Activated CD4-positive, alpha-beta T cell treated with anti-CD3 and anti-CD28 coated beads for 36 hours (primary cell): ENCODE data around the gene NEO1. TPM values are rescaled to one million over a fixed set of nuclear protein-coding genes. Genes with fewer than 3 reads are reported as not detected.

ENCODE experiments used
- ATAC-seq: fragments of 200-7000 bp; cut with Tn5 transposase; one replicate; pipeline ENCODE4 v1.10.0; 2021; ENCODE audit warnings: mild to moderate bottlenecking, moderate library complexity
- CTCF ChIA-PET: fragments of 350-600 bp; sonication (Branson Sonifier 250); formaldehyde crosslinking; loops from one replicate; lab custom pipeline; 2021; ENCODE audit warnings: antibody characterized with exemption; lab: Charles Lee
- POLR2A ChIA-PET: fragments of 350-600 bp; sonication (Branson Sonifier 250); formaldehyde crosslinking; loops from one replicate; lab custom pipeline; 2021; ENCODE audit warnings: antibody characterized with exemption, inconsistent platforms; lab: Charles Lee
- DNase-seq: peaks from one replicate; pipeline ENCODE4 v3.0.0-alpha.2; 2020
- H3K27ac Mint-ChIP-seq: one replicate; pipeline ENCODE4 v1.8.0; 2021; ENCODE audit warnings: mixed read lengths
- H3K27me3 Mint-ChIP-seq: one replicate; pipeline ENCODE4 v1.8.0; 2021; ENCODE audit warnings: mixed read lengths
- H3K36me3 Mint-ChIP-seq: one replicate; pipeline ENCODE4 v1.8.0; 2021; ENCODE audit warnings: low read depth, mixed read lengths
- H3K4me1 Mint-ChIP-seq: one replicate; pipeline ENCODE4 v1.8.0; 2021; ENCODE audit warnings: mixed read lengths
- H3K4me3 Mint-ChIP-seq: one replicate; pipeline ENCODE4 v1.8.0; 2021; ENCODE audit warnings: mild to moderate bottlenecking, moderate library complexity, mixed read lengths
- H3K9me3 Mint-ChIP-seq: one replicate; pipeline ENCODE4 v1.8.0; 2021; ENCODE audit warnings: low read depth, mixed read lengths
- intact Hi-C, 2 experiments: fragments of 100-400 bp; cut with DNase I in 1 of 2; cut with micrococcal nuclease in 1 of 2; formaldehyde crosslinking; loops; one replicate each; pipeline versions ENCODE4 v1.14.2 to v1.15.1; 2022 to 2024; cut with DNase I, micrococcal nuclease
- total RNA-seq, 2 experiments: library from RNA; stranded (reverse); gene quantifications; one replicate each; pipeline ENCODE4 v1.2.3, GENCODE V29; 2021

NEO1 gene
- total RNA-seq, 2 experiments from 2014 or later = 6.6 to 8.0 TPM

DNA sequence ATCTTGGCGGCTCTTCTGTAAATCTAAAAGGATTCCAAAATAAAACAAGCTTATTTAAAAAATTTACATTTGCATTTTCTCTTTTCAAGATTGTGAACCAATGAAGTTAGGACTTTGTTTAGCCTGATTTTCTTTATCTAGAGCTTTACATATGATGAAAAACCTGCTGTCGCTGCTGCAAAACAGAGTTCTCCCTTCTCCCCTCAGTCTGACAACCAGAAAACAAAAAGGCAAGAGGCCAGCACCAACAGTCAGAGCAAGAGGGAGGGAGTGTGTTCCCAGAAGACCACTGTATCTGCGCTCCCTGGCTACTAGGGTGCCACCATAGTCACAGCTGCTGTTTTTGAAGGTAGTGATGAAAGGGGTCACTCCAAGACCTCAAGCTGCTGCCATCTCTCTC lies 33.1 kb upstream of the NEO1 start:
- ChIA-PET CTCF (no interaction called here), POLR2A (no interaction called here)
- Mint-ChIP-seq H3K27me3 (peaks cover 17% of the 10 kb centered on the region), H3K36me3 (no peaks in the 10 kb centered on the region), H3K4me1 (no peaks in the 10 kb centered on the region), H3K4me3 (no peak overlapping the region), H3K9me3 (no peaks in the 10 kb centered on the region), H3K27ac (no peak overlapping the region)
- DNase-seq (no peak), ATAC-seq (no peak)
- intact Hi-C loops = no loop called here

DNA sequence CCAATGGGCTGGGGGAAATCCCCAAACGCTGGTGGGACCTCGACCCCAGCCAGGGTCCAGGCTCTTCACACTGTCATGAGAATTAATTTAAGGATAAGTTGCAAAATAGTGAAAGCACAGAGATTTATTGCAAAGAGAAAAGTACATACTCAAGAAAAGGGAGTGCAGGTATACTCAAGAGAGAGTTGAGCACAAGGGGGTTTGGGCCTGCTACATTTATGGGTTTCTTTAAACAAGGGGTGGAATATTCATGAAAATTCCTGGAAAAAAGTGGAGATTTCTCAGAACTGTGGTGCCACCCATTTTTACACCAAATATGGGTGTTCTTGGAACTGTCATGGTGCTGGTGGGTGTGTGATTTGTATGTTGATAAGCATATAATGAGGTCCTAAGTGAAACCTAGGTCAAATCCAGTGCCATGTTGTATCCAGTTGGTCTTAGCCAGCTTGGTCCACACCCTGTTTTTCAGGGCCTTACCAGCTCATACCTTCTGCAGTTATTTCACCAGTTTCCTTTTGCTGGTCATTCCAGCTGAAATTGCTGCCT lies 32.6 kb upstream of the NEO1 start:
- POLR2A ChIA-PET = no interaction called here
- Mint-ChIP-seq H3K27ac (no peak overlapping the region), H3K36me3 (no peaks in the 10 kb centered on the region), H3K4me3 (no peak overlapping the region), H3K9me3 (no peaks in the 10 kb centered on the region), H3K4me1 (no peaks in the 10 kb centered on the region), H3K27me3 (peaks cover 17% of the 10 kb centered on the region)
- DNase-seq = no peak
- intact Hi-C loops = no loop called here
- CTCF ChIA-PET = no interaction called here
- no peak for ATAC-seq

DNA sequence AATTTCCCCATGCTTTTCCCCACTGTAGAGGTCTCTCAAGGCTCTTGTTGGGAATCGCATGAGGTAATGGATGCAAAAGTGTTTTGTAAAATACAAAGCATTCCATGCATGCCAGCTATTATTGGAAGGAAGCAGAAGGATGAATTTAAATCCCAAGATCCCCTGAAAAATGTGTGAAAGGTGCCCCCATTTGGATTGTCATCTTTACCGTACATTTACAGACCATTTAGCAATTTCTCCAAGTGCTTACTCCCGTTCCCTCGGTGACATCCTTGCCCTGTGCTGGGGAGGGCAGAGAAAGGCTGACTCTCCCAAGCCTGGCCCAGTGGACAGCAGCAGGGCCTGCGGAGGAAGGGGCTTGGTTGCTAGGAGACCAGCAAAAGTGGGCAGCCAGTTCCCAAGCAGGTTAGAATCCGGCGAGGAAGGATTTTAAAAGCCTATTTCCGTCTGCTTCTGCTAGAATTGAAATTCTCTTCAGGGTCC lies 31.1 kb upstream of the NEO1 start:
- H3K4me3 Mint-ChIP-seq = no peak overlapping the region
- ATAC-seq (no peak), DNase-seq (no peak)
- H3K9me3 Mint-ChIP-seq = no peaks in the 10 kb centered on the region
- ChIA-PET CTCF (no interaction called here), POLR2A (no interaction called here)
- no peak overlapping the region for H3K27ac Mint-ChIP-seq
- no peaks in the 10 kb centered on the region for H3K4me1 Mint-ChIP-seq
- H3K27me3 Mint-ChIP-seq = peaks cover 17% of the 10 kb centered on the region
- intact Hi-C loops = no loop called here
- no peaks in the 10 kb centered on the region for H3K36me3 Mint-ChIP-seq

DNA sequence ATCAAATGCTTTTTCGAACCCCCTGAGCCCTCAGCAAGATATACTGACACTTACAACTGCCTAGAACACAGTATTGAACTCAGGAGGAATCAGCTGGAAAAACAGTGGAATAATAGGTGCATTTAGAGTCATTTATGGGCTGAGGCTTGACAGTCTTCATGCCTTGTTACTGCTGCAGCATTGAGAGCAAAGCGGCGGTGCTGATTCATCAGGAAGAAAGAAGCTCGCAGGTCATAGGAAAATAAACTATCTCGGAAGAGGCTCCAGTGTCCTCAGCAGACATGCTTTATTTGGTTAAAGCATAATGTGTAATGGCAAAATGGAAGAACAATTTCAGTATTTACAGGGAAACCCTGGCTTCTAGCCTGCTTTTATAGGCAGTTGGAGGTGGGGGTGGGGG lies 30.1 kb upstream of the NEO1 start:
- H3K4me1 Mint-ChIP-seq = no peaks in the 10 kb centered on the region
- no peak overlapping the region for H3K27ac Mint-ChIP-seq
- H3K36me3 Mint-ChIP-seq = no peaks in the 10 kb centered on the region
- ATAC-seq = no peak
- intact Hi-C loops = no loop called here
- POLR2A ChIA-PET = no interaction called here
- peaks cover 21% of the 10 kb centered on the region for H3K27me3 Mint-ChIP-seq
- no peaks in the 10 kb centered on the region for H3K9me3 Mint-ChIP-seq
- CTCF ChIA-PET = no interaction called here
- H3K4me3 Mint-ChIP-seq = no peak overlapping the region
- no peak for DNase-seq

DNA sequence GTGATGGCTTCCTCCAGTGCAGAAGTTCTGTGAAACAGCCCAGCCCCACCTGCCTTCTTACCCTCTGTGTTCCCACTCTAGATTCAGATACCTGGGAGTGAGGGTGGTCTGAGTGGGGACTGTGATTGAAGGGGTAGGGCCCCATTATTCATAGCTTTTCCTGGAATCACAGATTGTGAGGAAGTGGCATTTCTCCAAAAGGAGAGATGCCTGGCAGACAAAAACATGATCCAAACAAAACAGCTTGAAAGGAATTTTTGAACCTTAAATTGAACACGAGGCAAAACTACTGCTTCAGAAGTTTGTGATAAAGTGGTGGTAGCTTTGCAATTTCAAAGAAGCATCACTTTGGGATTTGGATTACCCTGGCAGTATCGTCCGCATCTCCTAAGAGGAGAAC lies 29.2 kb upstream of the NEO1 start:
- H3K27ac Mint-ChIP-seq = no peak overlapping the region
- DNase-seq (no peak), ATAC-seq (no peak)
- ChIA-PET POLR2A (no interaction called here), CTCF (no interaction called here)
- no peaks in the 10 kb centered on the region for H3K4me1 Mint-ChIP-seq
- intact Hi-C loops = no loop called here
- H3K27me3 Mint-ChIP-seq = peaks cover 29% of the 10 kb centered on the region
- no peaks in the 10 kb centered on the region for H3K9me3 Mint-ChIP-seq
- no peaks in the 10 kb centered on the region for H3K36me3 Mint-ChIP-seq
- no peak overlapping the region for H3K4me3 Mint-ChIP-seq

DNA sequence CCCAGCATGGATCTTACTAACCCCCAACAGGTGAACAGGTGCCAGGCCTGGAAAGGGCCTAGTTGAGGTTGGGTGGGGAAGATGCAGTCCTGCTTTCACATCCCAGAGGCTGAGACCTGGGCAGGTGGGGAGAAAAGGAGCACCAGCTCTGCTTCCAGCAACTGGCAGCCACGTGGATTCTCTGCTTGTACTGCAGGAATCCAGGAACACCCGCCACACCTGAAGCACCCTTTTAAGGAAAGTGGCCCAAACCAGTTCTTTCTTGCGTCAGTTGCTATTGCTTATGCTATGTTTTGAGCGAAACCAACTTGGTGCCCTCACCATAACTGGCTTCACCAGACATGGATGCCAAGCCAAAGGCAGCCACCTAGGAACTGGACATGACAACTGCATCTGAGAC lies 28.1 kb upstream of the NEO1 start:
- Mint-ChIP-seq H3K36me3 (no peaks in the 10 kb centered on the region), H3K4me3 (no peak overlapping the region), H3K27ac (no peak overlapping the region), H3K4me1 (no peaks in the 10 kb centered on the region), H3K9me3 (no peaks in the 10 kb centered on the region), H3K27me3 (peaks cover 27% of the 10 kb centered on the region)
- ChIA-PET CTCF (no interaction called here), POLR2A (no interaction called here)
- no peak for ATAC-seq
- DNase-seq = no peak
- intact Hi-C loops = no loop called here

DNA sequence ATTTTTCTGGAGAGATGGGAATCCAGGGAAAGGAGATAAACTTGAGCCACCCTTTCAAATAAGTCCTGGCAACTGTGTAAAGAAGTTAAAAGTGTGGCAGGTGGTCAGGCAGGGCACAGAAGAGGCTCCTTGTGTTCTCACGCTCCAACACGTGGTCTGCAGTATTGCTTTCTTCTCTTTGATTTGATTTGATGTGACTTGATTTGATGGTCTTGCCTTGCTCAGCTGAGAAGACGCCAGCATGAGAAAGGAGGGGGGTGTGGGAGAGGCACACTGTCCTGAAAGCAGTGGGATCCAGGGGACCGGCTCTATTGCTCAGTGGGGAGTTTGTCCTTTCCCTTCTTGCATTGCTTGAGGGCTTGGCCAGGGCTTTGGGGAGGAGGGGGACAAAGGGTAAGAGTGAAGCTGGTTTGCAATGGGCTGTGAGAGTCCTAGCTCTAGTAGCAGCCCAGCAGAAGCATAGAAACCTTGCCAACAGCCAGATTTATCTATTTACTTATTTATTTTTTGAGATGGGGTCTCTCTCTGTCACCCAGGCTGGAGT lies 25.7 kb upstream of the NEO1 start:
- ATAC-seq = no peak
- Mint-ChIP-seq H3K27me3 (peaks cover 22% of the 10 kb centered on the region), H3K9me3 (no peaks in the 10 kb centered on the region), H3K4me3 (no peak overlapping the region), H3K4me1 (no peaks in the 10 kb centered on the region), H3K36me3 (no peaks in the 10 kb centered on the region), H3K27ac (no peak overlapping the region)
- ChIA-PET POLR2A (interaction anchor here (0.6 kb wide), 2 partner anchors 10 to 507 kb away, joined by 3 read pairs; no protein-coding TSS in a partner anchor), CTCF (no interaction called here)
- DNase-seq = no peak
- intact Hi-C loops = no loop called here

DNA sequence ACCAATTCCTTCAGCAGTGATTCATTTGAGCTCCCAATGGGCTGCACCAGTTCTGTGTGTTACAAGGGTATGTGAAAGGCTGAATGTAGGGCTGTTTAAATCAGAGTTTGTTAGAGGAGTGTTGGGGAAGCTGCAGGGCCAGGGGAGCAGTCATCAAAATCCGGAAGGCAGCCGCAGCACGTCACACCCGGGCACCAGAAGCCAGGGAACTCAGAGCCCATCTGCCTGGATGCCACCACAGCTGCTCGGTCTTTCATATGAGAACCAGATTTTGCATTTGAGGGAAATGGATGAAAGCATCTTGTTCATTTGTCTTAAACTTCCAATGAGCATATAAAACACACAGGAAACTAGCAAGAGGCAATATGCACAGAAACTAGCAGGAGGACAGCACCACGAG lies 24.2 kb upstream of the NEO1 start:
- Mint-ChIP-seq H3K36me3 (no peaks in the 10 kb centered on the region), H3K4me3 (no peak overlapping the region), H3K9me3 (no peaks in the 10 kb centered on the region), H3K27ac (no peak overlapping the region), H3K27me3 (peaks cover 23% of the 10 kb centered on the region), H3K4me1 (no peaks in the 10 kb centered on the region)
- CTCF ChIA-PET = no interaction called here
- POLR2A ChIA-PET = no interaction called here
- no peak for ATAC-seq
- intact Hi-C loops = no loop called here
- no peak for DNase-seq

DNA sequence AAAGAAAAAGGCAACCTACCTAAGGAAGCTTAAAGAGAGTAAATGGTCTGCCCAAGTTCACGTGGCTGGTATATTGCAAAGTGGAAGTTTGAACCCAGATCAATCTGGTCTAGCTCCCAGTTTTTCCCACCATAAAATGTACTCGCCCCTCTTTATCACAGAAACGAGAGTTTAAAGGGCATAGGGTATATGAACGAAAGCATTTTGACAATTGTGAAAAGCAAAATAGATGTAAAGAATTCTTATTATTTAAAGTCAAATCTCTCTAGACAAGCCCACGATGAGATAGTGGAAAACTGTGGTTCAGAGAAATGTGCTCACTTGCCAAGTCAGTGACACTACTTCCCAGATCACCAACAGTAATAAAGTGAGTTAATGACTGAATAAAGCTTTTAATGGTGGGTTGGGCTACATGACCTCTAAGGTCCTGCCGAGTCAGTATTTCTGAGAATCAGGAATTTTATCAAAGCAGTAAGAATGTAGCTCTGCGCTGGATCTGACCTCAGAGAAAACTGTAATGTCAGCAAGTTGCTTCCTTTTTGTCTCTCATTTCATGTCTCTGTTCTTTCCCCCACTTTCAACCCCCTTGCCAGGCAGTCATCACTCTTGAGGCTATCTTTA lies 23.3 kb upstream of the NEO1 start:
- DNase-seq = no peak
- ATAC-seq = no peak
- Mint-ChIP-seq H3K9me3 (no peaks in the 10 kb centered on the region), H3K27ac (no peak overlapping the region), H3K27me3 (peaks cover 24% of the 10 kb centered on the region), H3K4me3 (no peak overlapping the region), H3K36me3 (no peaks in the 10 kb centered on the region), H3K4me1 (no peaks in the 10 kb centered on the region)
- intact Hi-C loops = no loop called here
- POLR2A ChIA-PET = no interaction called here
- CTCF ChIA-PET = interaction anchor here (0.5 to 0.6 kb wide), 2 partner anchors 309 to 318 kb away, joined by 4 read pairs; no protein-coding TSS in a partner anchor

DNA sequence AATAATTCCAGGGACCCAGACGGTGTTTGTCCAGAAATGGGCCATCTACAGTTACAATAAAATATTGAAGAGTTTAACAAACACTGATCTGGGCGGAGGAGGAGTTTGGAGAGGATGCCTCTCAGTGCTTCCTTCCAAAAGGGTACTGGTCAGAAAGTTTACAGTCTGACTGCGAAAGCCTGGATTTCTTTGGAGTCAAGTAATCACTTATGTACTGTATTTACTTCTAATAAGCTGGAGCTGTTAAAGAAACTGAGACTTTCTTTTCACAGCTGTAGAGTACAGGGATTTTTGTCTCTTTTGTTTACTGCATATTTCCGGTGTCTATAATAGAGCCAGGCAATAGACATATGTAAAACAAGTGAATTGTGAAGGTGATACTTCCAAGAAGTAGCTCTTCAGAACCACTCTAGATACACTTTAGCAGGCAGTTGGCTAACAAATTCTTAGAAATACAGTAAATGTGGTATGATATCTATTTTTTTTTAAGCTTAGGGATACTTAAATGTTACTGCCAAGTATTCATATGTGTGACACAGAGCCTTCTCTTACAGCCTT lies 22.1 kb upstream of the NEO1 start:
- ATAC-seq = no peak
- no peaks in the 10 kb centered on the region for H3K4me1 Mint-ChIP-seq
- CTCF ChIA-PET = no interaction called here
- H3K4me3 Mint-ChIP-seq = no peak overlapping the region
- H3K27me3 Mint-ChIP-seq = peaks cover 24% of the 10 kb centered on the region
- POLR2A ChIA-PET = interaction anchor here (0.6 kb wide), 1 partner anchor 18 kb away, joined by 3 read pairs; no protein-coding TSS in a partner anchor
- no peak overlapping the region for H3K27ac Mint-ChIP-seq
- intact Hi-C loops = no loop called here
- H3K9me3 Mint-ChIP-seq = no peaks in the 10 kb centered on the region
- no peaks in the 10 kb centered on the region for H3K36me3 Mint-ChIP-seq
- no peak for DNase-seq

DNA sequence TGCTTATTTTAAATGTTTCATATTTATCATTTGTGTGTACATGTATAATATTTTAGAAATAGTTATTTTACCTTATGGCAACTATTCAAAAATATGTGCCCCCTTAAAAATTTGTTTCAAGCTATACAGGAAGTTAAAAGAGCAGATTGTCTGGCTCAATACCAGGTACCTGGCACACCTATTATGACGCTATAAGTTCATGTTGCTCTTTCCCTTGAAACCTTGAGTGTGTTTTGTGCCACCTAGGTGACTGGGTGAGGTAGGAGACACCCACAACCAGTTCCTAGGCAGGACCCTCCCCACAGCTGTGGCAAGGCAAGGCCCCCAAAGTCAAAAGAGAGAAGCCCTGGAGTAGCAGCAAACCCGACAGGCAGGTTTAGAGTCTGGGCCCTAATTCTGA lies 20.6 kb upstream of the NEO1 start:
- no peak for ATAC-seq
- H3K36me3 Mint-ChIP-seq = no peaks in the 10 kb centered on the region
- ChIA-PET POLR2A (no interaction called here), CTCF (interaction anchor here (0.6 kb wide), 1 partner anchor 209 kb away, joined by 3 read pairs; no protein-coding TSS in a partner anchor)
- intact Hi-C loops = no loop called here
- DNase-seq = no peak
- no peaks in the 10 kb centered on the region for H3K4me1 Mint-ChIP-seq
- no peak overlapping the region for H3K27ac Mint-ChIP-seq
- H3K4me3 Mint-ChIP-seq = no peak overlapping the region
- H3K9me3 Mint-ChIP-seq = no peaks in the 10 kb centered on the region
- H3K27me3 Mint-ChIP-seq = peaks cover 25% of the 10 kb centered on the region

DNA sequence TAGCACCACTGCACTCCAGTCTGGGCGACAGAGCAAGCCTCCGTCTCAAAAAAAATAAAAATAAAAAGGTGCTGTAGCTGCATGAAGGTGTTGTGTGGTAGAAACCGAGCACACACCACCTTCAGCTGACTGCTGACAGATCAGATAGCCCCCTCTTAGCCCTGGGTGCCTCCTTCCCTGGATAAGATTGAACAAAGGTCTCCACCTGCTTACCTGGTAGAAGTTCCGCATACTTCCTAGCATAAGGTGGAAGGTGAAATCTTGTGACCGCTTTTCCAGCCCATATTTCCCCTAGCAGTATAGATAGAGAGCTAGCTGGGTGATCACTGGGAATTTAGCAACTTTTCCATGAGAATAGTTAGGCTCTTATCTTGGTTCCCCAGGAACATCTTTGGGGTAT lies 18.7 kb upstream of the NEO1 start:
- Mint-ChIP-seq H3K9me3 (no peaks in the 10 kb centered on the region), H3K4me1 (no peaks in the 10 kb centered on the region), H3K27ac (no peak overlapping the region), H3K36me3 (no peaks in the 10 kb centered on the region), H3K27me3 (peaks cover 12% of the 10 kb centered on the region), H3K4me3 (no peak overlapping the region)
- DNase-seq (no peak), ATAC-seq (no peak)
- intact Hi-C loops = no loop called here
- POLR2A ChIA-PET = no interaction called here
- CTCF ChIA-PET = no interaction called here
